Adrenal gland (tissue), 5 donors: Measurements from ENCODE around the gene RTL10.

Experiments used
- POLR2A ChIP-seq, 2 donors: fragments of 450-650 bp; IDR thresholded peaks; one replicate each; pipeline ENCODE4 v1.6.1; 2017; ENCODE audit warnings: antibody characterized with exemption in 2 of 2, mild to moderate bottlenecking in 2 of 2, moderate library complexity in 1 of 2
- TF ChIP-seq, protein P1 (sequence below), 6 experiments: fragments of 450-650 bp in 4 of 6; fragments of 200-600 bp in 2 of 6; sonication (generic) in 1 of 6; IDR thresholded peaks; 1 replicate in 5 of 6; 2 replicates in 1 of 6; pipeline versions ENCODE4 v1.5.1 to v1.8.0; 2016 to 2021; ENCODE audit warnings: antibody characterized with exemption in 6 of 6, mild to moderate bottlenecking in 2 of 6, moderate library complexity in 1 of 6
- donor health status: DM: no; HTN: no; CAD: no.

DNA sequence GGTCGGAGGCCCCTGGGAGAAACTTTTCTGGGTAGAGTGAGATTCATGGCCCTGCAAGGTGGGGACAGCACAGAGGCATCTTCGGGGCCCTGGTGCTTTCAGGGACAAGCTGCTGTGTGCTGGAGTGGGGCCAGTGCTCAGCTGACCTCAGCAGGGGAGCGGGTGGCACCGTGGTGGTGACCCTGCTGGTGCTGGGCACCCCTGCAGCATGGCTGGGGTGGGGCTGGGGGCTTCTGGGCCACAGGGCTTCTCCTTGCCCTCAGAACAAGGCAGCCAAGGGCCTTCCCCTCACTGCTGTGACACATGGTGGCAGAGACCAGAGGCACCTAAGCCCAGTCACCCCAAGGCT lies 24.9 kb upstream of the RTL10 start:
- TF ChIP-seq, protein P1, sequence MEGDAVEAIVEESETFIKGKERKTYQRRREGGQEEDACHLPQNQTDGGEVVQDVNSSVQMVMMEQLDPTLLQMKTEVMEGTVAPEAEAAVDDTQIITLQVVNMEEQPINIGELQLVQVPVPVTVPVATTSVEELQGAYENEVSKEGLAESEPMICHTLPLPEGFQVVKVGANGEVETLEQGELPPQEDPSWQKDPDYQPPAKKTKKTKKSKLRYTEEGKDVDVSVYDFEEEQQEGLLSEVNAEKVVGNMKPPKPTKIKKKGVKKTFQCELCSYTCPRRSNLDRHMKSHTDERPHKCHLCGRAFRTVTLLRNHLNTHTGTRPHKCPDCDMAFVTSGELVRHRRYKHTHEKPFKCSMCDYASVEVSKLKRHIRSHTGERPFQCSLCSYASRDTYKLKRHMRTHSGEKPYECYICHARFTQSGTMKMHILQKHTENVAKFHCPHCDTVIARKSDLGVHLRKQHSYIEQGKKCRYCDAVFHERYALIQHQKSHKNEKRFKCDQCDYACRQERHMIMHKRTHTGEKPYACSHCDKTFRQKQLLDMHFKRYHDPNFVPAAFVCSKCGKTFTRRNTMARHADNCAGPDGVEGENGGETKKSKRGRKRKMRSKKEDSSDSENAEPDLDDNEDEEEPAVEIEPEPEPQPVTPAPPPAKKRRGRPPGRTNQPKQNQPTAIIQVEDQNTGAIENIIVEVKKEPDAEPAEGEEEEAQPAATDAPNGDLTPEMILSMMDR (IDR thresholded peaks at IDR 0.05) = no peak
- no peak for TF ChIP-seq POLR2A (IDR thresholded peaks at IDR 0.05)
